HG03196 (cell line): ENCODE measurements around the gene TGFBR3.
A peak's percentile ranks its signal among the peaks of the same experiment; 100 is the strongest.

Source experiments
- ATAC-seq: cut with Tn5 transposase; IDR thresholded peaks from one replicate; pipeline ENCODE4 v1.9.1; 2021; ENCODE audit not compliant: unreplicated experiment

The TGFBR3 gene

DNA sequence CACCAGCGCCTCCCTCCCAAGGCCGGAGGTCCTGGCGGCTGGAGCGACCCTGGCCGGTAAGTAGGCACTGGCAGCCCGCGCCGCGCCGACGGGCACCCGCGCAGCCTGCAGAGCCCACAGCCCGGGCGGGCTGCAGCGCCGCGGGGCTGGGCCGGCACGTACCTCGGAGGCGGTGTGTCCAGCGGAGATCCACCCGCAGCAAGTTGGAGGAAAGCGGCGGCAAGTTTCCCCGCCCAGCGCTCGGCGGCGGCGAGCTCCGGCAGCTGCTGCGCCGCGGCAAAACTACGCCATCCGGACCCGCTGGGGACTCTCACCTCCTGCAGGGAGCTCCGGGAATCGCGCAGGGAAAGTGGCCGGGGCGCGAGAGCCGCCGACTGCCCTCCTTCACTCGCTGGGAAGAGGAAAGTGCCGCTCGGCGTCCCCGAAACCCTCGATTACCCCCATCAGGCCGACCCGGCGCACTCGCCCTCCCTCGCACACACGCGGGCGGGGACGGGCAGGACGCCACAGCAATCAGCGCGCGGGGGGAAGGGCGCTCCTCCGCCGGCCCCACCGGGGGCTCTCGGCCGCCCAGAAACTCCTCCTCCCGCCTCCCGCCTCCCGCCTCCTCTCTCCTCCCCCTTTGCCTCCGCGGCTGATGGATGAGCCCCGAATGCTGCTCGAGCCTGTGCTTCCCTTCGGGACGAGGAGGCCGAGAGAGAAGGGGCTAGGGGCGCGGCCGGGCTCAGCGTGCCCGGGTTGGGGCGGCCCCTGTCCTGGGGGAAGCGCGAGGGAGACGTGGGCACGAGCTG lies at the start of gene TGFBR3:
TSS of gene TGFBR3 (minus strand) at position 436 of the 791 bp plus-strand sequence. CDS start 24,620 bp downstream, outside the sequence.
- peak; percentile 54 for ATAC-seq

DNA sequence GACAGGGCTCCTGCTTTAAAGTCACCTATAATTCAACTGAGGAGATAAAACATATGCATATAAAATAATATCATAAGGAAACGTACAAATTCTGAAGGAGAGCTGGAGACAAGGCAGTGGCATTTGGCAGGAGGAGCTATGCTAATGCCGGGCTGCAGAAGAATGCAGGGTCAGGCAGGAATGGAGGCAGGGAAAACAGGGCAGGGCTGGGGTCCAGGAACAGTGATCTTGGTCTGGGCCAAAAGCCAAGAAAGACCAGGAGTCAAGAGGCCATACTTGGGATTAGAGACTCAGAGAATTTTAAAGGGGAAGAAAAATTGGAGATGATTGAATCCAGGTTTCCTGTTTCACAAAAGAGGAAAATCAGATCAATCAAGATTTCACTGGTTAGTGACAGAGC lies 43.3 kb upstream of the TGFBR3 start:
- ATAC-seq = no peak

DNA sequence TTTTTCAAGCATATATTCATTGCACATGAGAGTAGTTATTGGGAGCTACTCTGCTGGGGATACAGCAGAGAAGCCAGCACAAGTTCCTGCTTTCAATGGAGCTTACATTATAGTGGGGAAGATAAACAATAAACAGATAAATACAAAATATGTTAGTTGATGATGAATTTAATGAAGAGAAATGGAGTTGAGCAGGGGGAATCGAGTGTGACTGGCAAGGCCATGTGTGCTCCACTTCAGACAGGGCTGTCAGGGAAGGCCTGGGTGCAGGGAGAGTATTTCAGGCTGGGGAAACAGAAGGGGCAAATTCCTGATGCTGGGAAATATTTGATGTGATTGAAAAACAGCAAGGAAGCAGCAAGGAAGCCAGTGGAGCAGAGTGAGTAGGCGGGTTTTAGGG lies 42.1 kb upstream of the TGFBR3 start:
- ATAC-seq = no peak

DNA sequence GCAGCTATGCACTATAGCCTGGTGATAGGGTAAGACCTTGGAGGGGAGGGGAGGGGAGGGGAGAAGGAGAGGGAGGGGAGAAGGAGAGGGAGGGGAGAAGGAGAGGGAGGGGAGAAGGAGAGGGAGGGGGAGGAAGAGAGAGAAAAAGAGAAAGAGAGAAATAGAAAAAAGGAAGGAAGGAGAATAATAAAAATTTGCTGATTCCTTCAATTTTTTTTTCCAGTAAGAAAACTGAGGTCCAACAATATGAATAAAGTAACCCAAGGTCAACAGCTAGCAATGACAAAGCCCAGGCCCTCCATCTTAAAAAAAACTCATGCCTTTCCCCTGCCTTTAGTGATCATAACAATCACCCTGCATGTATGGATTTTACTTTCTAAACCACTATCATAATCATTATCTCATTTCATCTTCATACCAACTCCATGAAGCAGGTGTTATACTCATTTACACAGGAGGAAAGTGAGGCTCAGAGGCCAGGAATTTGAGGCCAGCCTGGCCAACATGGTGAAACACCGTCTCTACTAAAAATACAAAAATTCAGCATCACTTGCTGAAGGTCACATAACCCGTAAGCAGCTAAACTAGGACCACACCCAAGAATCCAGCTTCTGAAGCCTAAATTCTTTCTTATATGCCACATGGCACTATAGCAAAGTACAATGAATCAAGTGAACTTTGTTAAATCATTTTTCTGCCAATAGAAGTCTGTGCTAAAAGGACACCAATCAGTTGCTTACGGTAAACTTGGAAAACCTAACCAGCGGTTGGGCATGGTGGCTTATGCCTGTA lies 39.9 kb upstream of the TGFBR3 start:
- no peak for ATAC-seq

DNA sequence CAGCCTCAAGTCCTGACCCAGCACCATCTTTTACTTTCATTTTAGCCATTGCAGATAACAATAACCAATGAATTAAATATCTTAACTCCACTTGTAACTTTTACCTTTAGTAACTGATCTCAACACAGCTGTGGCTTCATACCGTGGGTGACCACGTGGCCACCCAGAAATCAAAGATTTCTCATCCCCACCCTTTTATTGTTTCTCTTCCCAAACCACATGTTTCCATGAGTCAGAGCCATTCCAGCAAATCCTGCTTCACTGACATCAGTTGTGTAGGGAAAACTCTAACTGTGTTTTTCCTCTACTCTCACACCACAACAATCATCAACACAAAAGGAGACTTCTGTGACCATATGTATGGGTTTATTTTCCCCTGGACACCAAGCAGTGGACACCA lies 38.2 kb upstream of the TGFBR3 start:
- no peak for ATAC-seq

DNA sequence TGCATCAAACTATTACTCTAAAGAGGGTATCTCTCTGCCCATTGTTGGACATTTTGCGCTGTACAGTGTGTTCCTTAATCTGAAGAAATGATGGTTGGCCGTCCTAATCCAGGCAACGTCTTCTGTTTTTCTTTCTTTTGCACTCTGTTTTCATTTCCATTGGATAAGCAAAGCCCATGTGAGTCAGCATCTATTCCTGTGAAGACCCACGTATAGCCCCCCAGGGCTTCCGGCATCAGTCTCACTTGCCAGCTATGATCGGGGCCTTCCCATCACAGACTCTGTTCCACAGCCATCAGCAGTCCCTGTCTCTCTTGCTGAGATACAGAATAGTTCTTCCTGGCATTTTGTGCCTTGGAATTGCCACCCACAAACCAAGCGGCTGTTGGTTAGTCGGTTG lies 34.0 kb upstream of the TGFBR3 start:
- ATAC-seq = no peak

DNA sequence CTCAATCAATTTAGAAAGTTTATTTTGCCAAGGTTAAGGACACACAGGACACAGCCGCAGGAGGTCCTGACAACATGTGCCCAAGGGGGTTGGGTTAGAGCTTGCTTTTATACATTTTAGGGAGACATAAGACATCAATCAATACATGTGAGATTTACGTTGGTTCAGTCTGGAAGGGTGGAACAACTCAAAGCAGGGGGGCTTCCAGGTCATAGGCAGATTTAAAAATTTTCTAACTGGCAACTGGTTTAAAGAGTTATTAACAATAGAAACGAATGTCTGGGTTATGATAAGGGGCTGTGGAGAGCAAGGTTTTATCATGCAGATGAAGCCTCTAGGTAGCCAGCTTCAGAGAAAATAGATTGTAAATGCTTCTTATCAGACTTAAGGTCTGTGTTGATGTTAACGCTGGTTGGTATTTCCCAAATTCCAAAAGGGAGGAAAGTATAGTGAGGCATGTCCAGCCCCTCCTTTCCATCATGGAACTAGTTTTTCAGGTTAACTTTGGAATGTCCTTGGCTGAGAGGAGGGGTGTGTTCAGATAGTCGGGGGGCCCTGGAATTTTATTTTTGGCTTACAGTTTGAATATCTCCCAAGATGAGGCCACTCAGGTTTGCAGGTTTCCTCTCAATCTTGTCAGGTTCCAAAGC lies 31.0 kb upstream of the TGFBR3 start:
- ATAC-seq = no peak

DNA sequence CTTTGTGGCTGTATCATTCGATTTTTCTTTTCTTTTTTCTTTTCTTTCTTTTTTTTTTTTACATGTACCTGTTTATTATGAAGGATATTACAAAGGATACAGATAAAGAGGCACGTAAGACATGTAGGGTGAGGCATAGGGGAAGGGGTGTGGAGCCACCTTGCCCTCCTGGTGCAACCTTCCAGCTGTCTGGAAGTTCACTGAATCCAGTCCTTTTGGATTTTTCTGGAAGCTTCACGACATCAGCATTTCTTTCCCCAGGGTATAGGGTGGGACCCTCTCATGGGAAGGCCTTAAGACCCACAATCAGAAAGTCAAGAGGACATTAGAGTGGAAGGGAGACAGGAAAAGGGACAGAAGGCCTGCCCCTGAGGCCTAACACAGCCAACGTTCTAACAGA lies 30.1 kb upstream of the TGFBR3 start:
- no peak for ATAC-seq

DNA sequence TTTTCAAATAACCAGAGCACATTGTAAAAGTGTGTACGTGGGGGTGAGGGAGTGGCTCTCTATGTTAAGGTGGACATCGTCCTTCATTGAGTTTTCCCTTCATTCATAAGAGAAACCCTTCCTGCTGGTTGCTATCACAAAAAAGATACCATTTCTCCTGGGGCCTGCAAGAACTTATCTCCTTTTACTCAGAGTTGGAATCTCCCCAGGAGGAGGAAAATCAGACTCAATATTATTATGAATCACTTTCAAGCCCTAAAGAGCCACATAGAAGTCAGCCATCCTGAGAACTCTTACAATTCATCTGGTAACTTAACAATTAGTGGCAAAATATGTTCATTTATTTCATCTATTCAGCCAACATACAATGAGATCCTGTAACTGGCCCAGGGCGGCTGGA lies 27.1 kb upstream of the TGFBR3 start:
- no peak for ATAC-seq

DNA sequence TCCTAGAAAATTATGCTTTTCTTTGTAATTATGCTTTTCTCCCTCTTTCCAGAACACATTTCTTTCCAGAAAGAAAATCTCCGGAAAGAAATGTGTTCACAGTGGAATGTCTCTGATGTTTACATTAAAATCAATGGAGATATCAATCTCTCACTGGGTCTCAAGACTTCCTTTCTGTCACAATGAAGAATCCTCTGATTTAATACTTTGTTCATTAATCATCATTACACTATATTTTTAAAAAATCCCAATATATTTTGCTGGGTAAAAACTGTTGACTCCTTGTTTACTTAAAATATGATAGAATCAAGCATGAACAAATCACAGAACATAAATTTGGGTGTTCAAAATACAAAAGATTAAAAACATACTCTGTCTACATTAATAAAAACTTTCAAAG lies 26.3 kb upstream of the TGFBR3 start:
- ATAC-seq = no peak

DNA sequence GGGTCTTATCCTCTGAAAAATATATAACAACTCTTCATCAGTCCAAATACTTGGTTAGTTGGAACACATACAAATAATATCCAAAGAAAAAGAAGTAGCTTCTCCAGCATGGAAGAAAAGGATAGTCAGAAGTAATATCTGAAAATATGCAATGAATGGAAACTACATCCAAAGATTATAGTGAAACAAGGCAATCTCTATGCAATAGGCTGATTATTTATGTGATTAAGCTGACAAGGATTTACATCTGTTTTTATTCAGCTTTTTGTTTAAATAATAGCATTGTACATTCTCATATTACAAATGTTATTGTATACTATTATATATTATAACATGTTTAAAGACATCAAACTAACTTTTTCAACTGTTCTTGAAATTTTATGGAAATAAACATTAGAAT lies 15.3 kb upstream of the TGFBR3 start:
- no peak for ATAC-seq

DNA sequence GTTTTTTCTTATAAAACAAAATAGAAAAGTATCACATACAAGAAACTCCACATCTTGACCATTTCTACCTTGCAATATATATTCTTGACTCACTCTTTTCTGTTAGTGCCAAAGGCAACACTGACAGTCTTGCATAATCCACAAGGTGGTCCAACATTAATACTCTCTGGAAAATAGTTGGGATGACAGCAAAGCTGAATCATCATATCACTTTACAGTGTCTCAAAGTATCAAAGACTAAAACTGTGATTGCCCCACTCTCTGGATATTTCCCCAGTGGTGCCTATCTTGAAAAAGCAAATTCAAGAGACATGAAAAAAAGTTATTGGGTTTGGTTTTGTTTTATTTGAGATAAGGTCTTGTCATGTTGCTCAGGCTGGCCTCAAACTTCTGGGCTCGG lies 14.6 kb upstream of the TGFBR3 start:
- no peak for ATAC-seq

DNA sequence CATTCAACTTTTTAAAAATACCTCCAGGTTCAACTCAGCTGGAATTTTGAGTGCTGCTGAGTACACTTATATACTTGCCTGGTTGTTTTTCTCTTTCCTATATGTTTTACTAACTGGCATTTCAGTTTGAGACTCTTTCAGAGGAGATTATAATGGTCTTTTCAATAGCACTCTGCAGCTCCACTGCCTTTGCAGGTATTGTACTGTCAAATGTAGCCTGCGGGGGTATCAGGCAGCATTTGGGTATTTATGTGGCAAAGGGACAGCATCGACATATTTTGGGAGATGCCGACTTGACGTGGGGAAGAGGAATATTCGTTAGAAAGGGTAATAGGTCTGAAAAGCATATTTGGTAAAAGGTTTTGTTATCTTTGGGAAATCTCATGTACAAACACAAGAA lies 11.1 kb upstream of the TGFBR3 start:
- no peak for ATAC-seq

DNA sequence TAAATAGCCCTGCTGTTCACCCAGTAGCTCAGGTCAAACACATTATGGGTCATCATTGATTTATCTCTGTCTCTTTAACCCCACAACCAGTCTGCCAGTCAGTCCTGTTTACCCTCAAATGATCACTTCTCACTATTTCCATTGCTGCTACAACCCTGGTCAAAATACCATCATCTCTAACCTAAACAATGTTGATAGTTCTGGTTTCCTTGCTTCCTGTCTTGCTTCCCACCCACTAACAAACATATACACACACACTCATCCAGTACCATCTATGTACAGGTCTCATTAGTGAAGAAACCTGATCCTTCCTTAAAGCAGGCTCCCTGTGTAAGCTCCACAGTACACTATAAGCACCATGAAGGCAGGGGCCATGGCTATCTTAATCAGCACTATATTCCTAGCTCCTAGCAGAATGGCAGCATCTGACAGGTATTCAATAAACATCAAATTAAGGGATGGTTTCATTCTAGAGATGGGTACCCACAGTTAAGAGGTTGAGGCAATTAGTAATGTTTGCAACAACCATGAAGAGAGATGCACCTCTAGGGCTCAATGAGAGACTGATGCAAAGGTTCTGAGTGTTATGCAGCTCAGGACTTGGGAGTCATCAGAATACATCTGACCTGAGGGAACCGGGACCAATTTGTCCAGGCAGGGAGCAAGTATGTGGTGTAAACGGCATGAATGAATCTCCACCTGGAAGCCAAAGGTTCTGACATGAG lies 10.0 kb upstream of the TGFBR3 start:
- no peak for ATAC-seq

DNA sequence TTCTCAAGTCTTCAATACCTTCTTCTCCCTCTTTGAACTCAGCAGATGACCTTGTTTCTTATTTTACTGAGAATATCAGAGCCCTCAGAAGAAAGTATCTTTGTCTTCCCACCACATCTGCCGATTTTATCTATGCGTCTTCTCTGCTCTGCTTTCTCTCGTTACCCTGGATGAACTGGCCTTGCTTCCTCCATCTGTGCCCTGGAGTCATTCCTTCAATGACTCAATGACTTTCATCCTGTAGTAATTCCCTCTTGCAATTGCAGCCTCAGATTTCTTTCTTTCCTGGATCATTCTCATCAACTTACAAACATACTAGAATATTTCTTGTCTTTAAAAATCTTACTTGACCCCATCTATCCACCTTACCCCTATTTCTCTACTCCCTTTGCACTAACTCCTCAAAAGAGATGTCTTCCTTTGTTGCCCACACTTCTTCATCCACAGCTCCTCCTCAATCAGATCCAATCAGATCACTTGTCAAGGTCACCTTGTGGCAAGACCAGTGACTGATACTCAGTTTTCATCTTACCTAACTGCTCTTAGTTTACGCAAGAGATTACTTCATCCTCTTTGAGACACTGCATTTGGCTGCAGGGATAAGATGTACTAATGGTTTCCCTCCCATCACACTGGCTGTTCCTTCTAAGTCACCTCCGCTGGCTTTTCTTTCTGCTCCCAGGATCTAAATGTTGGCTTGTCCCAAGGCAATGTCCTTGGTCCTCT lies 8.2 kb upstream of the TGFBR3 start:
- ATAC-seq = no peak

DNA sequence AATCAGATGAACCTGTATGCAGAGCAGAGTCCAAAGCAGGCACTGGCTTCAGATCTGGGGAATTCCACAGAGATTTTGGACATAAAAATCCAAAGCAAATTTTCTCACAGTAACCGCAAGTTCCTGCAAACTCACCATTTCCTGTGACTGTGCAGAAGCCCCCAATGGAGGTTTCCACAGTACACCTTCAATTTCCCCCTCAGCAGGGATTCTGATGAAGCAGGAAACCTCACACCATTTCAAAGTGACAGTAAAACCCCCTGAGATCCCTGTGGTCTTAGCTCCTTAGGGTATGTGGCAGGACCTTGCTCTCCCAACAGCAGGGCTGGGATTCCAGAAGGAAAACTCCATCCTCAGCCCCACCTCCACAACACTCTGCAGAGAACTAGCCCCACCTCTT lies 6.0 kb upstream of the TGFBR3 start:
- ATAC-seq = no peak

DNA sequence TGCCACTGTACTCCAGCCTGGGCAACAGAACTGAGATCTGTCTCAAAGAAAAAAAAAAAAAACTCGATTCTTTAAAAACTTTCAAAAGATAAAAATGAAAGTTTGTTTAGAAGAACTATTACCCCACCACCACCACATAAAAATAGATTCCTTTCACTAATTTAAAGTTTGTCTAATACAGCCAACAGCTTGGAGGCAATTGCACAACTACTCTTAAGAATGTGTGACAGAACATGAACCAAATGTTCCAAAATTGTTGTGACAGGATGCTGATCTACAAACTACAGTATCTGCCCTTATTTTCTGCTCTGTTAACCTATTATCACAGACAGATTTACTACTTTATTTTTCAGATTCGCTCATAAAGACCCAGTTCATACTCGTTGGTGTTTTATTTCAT lies 5.5 kb upstream of the TGFBR3 start:
- ATAC-seq = no peak

DNA sequence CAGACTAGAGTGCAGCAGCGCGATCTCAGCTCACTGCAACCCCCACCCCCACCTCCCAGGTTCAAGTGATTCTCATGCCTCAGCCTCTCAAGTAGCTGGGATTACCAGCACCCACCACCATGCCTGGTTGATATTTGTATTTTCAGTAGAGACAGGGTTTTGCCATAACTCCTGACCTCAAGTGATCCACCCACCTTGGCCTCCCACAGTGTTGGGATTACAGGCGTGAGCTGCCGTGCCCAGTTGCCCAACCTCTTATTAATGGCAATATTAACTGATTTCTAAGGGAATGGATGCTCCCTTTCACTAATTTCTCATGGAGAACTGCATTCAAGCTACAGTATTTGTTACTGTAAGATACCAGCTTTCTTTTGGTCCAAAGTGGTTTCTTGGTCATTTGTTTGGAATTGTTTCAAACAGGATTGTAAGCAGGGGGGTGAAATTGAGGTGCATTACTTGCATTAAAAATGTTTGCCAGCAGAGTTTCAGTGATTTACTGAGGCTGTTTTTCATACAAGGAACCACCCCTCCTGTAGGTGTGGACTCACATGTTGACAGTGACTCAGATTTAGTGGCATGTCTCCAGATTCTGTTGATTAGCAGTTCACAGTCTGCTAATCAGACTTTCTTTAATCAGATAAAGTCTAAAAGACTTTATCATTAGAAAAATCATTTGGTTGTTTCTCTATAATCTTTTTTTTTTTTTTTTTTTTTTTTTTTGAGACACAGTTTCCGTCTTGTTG lies 3.9 kb upstream of the TGFBR3 start:
- no peak for ATAC-seq

DNA sequence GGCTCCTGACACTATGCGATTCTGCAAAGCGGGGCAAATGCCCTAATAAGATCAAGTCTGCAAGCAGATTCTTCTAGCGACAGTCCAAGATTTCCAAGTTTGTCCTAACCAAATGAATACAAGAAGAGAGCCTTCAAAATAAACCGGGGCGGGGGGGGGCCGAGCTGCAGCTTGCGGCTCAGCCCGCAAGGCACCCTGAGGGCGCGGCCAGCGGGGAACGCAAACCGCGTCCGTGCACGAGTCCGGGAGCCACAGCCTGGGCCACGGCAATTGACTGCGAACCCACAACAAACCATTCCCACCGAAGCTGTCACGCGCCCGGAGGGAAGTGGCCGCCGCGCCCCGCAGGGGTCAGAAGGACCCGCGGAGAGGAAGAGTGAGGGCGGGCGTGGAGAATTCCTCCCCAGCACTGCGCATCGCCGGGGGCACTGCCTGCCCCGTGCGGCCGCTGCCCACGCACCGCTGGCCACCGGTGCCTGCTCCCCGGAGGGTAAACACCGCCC lies 687 bp downstream of the TGFBR3 start:
- peak; percentile 21 for ATAC-seq
